Measurements from ENCODE around the gene FHIT. TPM values are rescaled to one million over a fixed set of nuclear protein-coding genes. Genes with fewer than 3 reads are reported as not detected.

Gene FHIT
- total and polyA plus RNA-seq, 2 experiments from 2014 or later = 9.7 to 16.2 TPM

- no peak for DNase-seq (ENCODE audit: low spot score)
- Histone ChIP-seq H3K4me3 (no peak overlapping the region), H3K9me3 (ENCODE audit: low read depth) (no peaks in the 10 kb centered on the region), H3K4me2 (no peak overlapping the region), H3K9me2 (replicated peaks; ENCODE audit: insufficient read depth) (no peaks in the 10 kb centered on the region), H3K36me3 (replicated peaks; ENCODE audit: insufficient read depth, low read depth) (no peaks in the 10 kb centered on the region), H3K4me1 (ENCODE audit: insufficient read depth) (peaks cover 20% of the 10 kb centered on the region), H2AFZ (no peak overlapping the region), H4K20me1 (ENCODE audit: insufficient read depth, poor library complexity, severe bottlenecking) (no peaks in the 10 kb centered on the region), H3K79me2 (no peaks in the 10 kb centered on the region), H3K27ac (no peak overlapping the region), H3K27me3 (no peaks in the 10 kb centered on the region)
- 89% methylated on average over 5 of the region's 5 CpGs for whole genome bisulfite sequencing (ENCODE audit: low lambda C conversion rate, missing lambda C conversion rate)
- TF ChIP-seq EZH2 (IDR thresholded peaks at IDR 0.05; ENCODE audit: borderline replicate concordance) (no peak), EZH2phosphoT487 (IDR thresholded peaks at IDR 0.05; ENCODE audit: low read depth, severe bottlenecking, unreplicated experiment) (no peak), CTCF (IDR thresholded peaks at IDR 0.05; ENCODE audit: poor library complexity) (no peak)
Measured at GRCh38 chr3:59756934-59757333, 1494.3 kb downstream of the FHIT start.

GRCh38 chr3:59754456-59755129, 1496.7 kb downstream of the FHIT start:
- no peak for TF ChIP-seq EZH2phosphoT487 (IDR thresholded peaks at IDR 0.05; ENCODE audit: low read depth, severe bottlenecking, unreplicated experiment)
- no peak for TF ChIP-seq EZH2 (IDR thresholded peaks at IDR 0.05; ENCODE audit: borderline replicate concordance)
- TF ChIP-seq CTCF (IDR thresholded peaks at IDR 0.05; ENCODE audit: poor library complexity) = no peak
- Histone ChIP-seq H3K9me3 (ENCODE audit: low read depth) (no peaks in the 10 kb centered on the region), H3K36me3 (replicated peaks; ENCODE audit: insufficient read depth, low read depth) (no peaks in the 10 kb centered on the region), H2AFZ (no peak overlapping the region), H3K4me3 (no peak overlapping the region), H3K27me3 (no peaks in the 10 kb centered on the region), H3K4me2 (no peak overlapping the region), H3K4me1 (ENCODE audit: insufficient read depth) (peaks cover 20% of the 10 kb centered on the region), H3K79me2 (no peaks in the 10 kb centered on the region), H3K27ac (no peak overlapping the region), H3K9me2 (replicated peaks; ENCODE audit: insufficient read depth) (no peaks in the 10 kb centered on the region), H4K20me1 (ENCODE audit: insufficient read depth, poor library complexity, severe bottlenecking) (no peaks in the 10 kb centered on the region)
- DNase-seq (ENCODE audit: low spot score) = no peak
- WGBS (ENCODE audit: low lambda C conversion rate, missing lambda C conversion rate) = 64% methylated on average over 4 of the region's 4 CpGs

- H3K4me1 ChIP-seq (ENCODE audit: insufficient read depth) = peaks cover 16% of the 10 kb centered on the region
- no peak overlapping the region for H3K4me3 ChIP-seq
- 78% methylated on average over 7 of the region's 7 CpGs for WGBS (ENCODE audit: low lambda C conversion rate, missing lambda C conversion rate)
- H3K36me3 ChIP-seq (replicated peaks; ENCODE audit: insufficient read depth, low read depth) = no peaks in the 10 kb centered on the region
- H4K20me1 ChIP-seq (ENCODE audit: insufficient read depth, poor library complexity, severe bottlenecking) = no peaks in the 10 kb centered on the region
- no peaks in the 10 kb centered on the region for H3K9me3 ChIP-seq (ENCODE audit: low read depth)
- no peaks in the 10 kb centered on the region for H3K27me3 ChIP-seq
- H3K9me2 ChIP-seq (replicated peaks; ENCODE audit: insufficient read depth) = no peaks in the 10 kb centered on the region
- no peak overlapping the region for H3K4me2 ChIP-seq
- no peak overlapping the region for H2AFZ ChIP-seq
- H3K79me2 ChIP-seq = no peaks in the 10 kb centered on the region
- no peak for TF ChIP-seq CTCF (IDR thresholded peaks at IDR 0.05; ENCODE audit: poor library complexity)
- H3K27ac ChIP-seq = no peak overlapping the region
- DNase-seq (ENCODE audit: low spot score) = no peak
Measured at GRCh38 chr3:59753808-59754450, 1497.3 kb downstream of the FHIT start.

Measured in hepatocyte (in vitro differentiated cells).